Left ventricle myocardium superior (tissue), 1 donor: ENCODE results near the gene CFAP54. TPM values are rescaled to one million over a fixed set of nuclear protein-coding genes. Genes with fewer than 3 reads are reported as not detected.
A peak's percentile ranks its signal among the peaks of the same experiment; 100 is the strongest.

ENCODE experiments used
- ATAC-seq: fragments of 200-7000 bp; cut with Tn5 transposase; one replicate; pipeline ENCODE4 v1.9.1; 2020; ENCODE audit warnings: mild to moderate bottlenecking, moderate library complexity
- DNase-seq: peaks from one replicate; pipeline ENCODE4 v3.0.0-alpha.2; 2020
- intact Hi-C: fragments of 100-400 bp; cut with micrococcal nuclease; formaldehyde crosslinking; loops from one replicate; pipeline ENCODE4 v1.11.0; 2022
- total RNA-seq: library from RNA; stranded (reverse); fragmentation: NEBNext Ultra II Directional; extraction: Animal tissue kit (Norgen Biotek cat#: 25700); gene quantifications from one replicate; pipeline ENCODE4 v1.2.1, GENCODE V29; 2021
- donor health status: DM: no; HTN: yes; CAD: no; lungs with severe emphysema.

The CFAP54 gene
- total RNA-seq, 1 donor from 2014 or later, result 0.10 TPM

DNA sequence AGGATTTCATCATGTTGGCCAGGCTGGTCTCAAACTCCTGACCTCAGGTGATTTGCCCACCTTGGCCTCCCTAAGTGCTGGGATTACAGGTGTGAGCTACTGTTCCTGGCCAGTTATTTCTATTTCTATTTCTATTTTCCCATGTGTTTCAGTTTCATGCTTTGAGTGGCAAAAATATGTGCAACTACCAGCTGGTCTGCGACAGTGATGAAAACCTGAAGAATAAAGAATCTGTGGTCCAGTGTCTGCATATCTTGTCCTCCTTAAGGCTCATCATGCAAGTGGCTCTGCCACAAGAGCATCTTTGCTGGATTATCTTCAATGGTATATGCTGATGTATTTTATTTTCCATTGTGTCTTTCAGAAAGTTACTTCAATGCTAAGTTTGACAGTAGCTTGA is 17.4 kb downstream of the CFAP54 start:
- intact Hi-C loops, result no loop called here
- no peak for ATAC-seq
- no peak for DNase-seq

GRCh38 chr12:96510306-96510764 is 21.0 kb downstream of the CFAP54 start:
- ATAC-seq (no peak), DNase-seq (no peak)
- intact Hi-C loops, result loop anchor here (10.0 kb wide), 1 partner anchor 296 kb away; no protein-coding TSS in a partner anchor

- no peak for DNase-seq
- intact Hi-C loops, result loop anchor here (10.0 kb wide), 1 partner anchor 298 kb away; no protein-coding TSS in a partner anchor
- ATAC-seq, result no peak
These were observed 23.8 kb downstream of the CFAP54 start for GRCh38 chr12:96513166-96513565.

DNA sequence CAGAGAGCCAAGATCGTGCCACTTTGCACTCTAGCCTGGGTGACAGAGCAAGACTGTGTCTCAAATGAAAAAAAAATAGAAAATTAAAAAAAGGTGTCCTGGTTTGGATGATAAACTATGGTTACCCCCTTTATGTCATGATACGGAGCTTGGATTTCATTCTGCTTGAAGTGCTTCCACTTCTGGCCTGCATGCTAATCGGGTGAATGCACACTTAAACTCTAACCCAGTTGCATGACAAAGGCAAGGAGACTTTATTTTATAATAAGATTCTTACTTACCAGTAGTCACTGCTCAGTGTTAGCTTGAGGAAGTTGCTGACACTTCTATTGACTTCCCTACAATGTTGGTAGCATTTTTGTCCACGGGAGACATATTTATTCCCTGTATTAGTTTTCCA is 24.3 kb downstream of the CFAP54 start:
- intact Hi-C loops, result loop anchor here (10.0 kb wide), 1 partner anchor 299 kb away; no protein-coding TSS in a partner anchor
- DNase-seq, result no peak
- no peak for ATAC-seq

- intact Hi-C loops, result loop anchor here (10.0 kb wide), 1 partner anchor 300 kb away; no protein-coding TSS in a partner anchor
- ATAC-seq (no peak), DNase-seq (no peak)
These were observed 25.0 kb downstream of the CFAP54 start for GRCh38 chr12:96514328-96514727.

- intact Hi-C loops, result loop anchor here (2.0 to 10.0 kb wide), 2 partner anchors 302 to 452 kb away; no protein-coding TSS in a partner anchor
- DNase-seq (peak; percentile 81), ATAC-seq (peak; percentile 62)
These were observed 27.4 kb downstream of the CFAP54 start for GRCh38 chr12:96516472-96517430.

DNA sequence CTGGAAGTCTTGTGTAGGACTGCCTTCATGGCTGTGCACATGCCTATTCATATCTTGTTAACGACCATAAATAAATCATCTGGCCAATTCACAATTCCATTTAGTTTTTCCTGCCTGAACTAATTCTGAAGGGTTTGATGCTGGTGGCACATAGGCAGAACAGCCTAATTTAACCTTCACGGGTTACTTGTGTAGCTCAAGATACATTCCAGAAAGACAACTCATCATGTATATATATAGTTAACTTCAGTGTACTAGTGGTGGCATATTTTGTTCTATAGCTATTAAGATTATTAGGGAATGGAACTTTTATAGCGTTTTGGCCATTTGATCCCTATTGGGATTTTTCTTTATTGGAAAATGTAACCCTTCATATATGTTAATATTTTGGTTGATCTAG is 31.4 kb downstream of the CFAP54 start:
- intact Hi-C loops, result no loop called here
- DNase-seq (no peak), ATAC-seq (no peak)

DNA sequence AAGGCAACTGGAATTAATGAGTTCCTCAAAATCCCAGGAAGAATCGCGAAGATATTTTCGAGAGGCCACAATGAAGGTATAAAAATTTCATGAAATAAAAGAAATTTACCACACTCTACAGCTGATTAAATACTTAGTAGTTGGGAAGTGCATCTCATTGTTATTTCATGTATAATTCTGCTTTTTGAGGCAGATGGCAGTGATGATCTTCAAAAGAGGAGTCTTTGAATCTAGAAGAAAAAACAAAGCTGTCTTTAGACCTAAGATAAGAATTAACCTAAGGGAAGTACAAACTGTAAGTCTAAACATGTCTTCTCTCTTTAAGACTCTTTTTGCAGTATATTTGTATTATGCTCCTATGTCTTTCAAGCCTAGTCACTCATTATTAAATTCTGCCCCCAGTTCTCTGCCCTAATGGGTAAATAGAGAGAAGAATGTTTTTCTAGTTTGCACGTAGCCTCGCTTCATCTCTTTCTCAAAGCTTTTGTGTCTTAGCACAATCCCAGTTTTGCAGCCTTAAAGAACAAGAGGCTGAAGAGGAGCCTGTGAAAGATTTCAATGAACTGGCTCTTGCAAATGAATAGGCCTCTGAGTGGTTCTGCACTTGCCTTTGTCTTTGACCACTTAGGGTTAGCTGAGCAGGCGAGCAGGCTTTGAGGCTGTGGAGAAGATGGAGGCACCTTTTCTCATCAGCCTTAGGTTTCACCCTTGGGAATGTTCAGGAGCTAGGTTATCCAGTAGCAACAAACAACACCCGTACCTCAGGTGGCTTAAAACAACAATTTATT is 32.7 kb downstream of the CFAP54 start:
- DNase-seq (no peak), ATAC-seq (no peak)
- intact Hi-C loops, result no loop called here

- intact Hi-C loops, result no loop called here
- DNase-seq (no peak), ATAC-seq (no peak)
These were observed 33.3 kb downstream of the CFAP54 start for GRCh38 chr12:96522690-96523089.

GRCh38 chr12:96526110-96526509 is 36.7 kb downstream of the CFAP54 start:
- DNase-seq, result no peak
- intact Hi-C loops, result no loop called here
- ATAC-seq, result no peak

DNA sequence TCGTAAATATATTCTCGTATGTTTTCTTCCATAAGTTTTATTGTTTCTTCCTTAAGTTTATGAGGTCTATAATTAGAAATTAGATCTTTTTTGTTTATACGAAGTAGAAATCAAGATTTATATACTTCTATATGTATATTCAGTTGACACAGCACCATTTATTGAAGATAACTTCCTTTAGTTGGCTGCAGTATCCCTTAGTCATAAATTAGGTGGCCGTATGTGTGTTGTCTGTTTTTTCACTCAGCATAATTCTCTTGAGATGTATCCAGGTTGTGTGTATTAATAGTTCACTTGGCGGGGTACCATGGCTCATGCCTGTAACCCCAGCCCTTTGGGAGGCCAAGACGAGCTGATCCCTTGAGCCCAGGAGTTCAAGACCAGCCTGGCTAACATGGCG is 40.5 kb downstream of the CFAP54 start:
- no peak for DNase-seq
- no peak for ATAC-seq
- intact Hi-C loops, result no loop called here

- DNase-seq (no peak), ATAC-seq (no peak)
- intact Hi-C loops, result no loop called here
These were observed 45.0 kb downstream of the CFAP54 start for GRCh38 chr12:96534339-96534738.

DNA sequence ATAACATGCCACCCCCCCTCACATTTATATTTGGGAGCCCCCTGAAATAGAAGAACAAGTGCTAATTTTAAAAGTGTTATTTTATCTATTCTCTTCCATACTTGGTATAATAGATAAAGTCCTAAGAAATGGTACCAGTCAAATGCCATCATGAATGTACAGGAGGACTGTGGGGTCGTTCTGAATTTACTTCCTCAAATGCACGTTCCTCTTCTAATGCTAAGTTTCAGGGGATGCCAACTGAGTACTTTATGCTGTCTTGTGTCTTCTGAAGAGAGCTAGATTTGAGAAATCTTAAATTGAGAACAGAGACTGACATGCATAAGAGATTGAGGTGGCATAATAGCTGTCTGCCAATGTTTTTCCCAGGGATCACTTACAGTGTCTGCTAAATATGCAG is 59.0 kb downstream of the CFAP54 start:
- no peak for DNase-seq
- no peak for ATAC-seq
- intact Hi-C loops, result no loop called here

- ATAC-seq (no peak), DNase-seq (no peak)
- intact Hi-C loops, result no loop called here
These were observed 60.0 kb downstream of the CFAP54 start for GRCh38 chr12:96549341-96549740.

DNA sequence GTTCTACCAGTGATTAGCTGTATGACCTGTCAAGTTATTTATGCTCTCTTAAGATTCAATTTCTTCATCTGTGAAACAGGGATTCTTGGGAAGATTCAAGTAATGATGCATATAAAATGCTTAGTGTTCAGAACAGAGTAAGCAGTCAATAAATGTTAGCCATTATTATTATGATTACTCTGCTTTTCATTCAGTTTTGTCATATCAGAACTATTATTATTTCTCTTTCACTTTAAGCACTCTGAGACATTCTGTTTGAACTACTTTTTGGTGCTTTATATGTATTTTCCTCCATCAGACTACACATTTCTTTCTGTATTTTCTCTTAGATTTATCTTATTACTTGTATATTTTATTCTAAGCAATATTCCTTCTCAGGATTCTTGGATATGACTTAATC is 81.2 kb downstream of the CFAP54 start:
- DNase-seq (no peak), ATAC-seq (no peak)
- intact Hi-C loops, result no loop called here

GRCh38 chr12:96571101-96571862 is 81.9 kb downstream of the CFAP54 start:
- ATAC-seq (no peak), DNase-seq (no peak)
- intact Hi-C loops, result no loop called here

DNA sequence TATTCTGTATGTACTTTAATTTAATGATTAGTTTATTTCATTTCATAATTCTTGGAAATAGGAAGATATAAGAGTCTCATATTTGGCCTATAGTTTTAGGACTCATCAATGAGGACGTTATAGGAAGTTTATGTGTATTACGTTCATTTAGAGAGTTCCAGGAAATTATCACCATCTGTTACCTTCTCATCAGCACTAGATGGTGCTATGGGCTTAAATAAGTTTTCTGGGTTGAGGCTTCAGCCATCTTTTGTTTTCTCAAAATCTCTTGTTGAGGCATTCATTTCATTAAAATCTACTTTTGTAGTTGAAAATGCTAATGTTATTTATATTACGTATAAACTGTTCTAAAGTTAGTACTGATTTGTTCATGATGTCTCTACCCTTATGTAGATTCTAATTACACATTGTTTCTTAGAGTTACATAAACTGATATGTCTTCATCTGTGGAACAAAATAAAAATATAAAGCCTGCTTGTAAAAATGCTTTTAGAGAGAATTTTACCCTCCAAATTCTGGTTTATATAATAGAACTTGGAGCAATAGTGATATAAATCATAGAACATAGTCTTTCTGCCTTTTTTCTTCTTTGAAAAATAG is 89.2 kb downstream of the CFAP54 start:
- ATAC-seq (no peak), DNase-seq (no peak)
- intact Hi-C loops, result loop anchor here (5.0 kb wide), 1 partner anchor 729 kb away; no protein-coding TSS in a partner anchor

DNA sequence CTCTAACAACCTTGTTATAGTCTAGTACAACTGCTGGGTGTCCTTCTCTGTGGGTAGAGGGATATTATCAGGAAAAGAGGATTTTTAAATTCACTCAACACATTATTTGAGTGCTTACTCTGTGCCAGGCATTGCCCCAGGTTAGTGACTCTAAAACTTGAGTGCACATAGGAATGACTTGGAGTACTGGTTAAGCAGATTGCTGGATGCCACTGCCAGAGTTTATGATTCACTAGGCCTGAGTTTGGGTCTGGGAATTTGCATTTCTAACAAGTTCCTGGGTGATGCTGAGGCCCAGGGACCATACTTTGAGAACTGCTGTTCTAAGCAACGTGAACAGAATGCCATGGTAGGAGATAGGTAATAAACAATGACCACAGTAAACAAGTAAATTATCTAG is 96.6 kb downstream of the CFAP54 start:
- intact Hi-C loops, result no loop called here
- DNase-seq (no peak), ATAC-seq (no peak)

GRCh38 chr12:96587691-96588090 is 98.3 kb downstream of the CFAP54 start:
- ATAC-seq (no peak), DNase-seq (no peak)
- intact Hi-C loops, result no loop called here
